Parathyroid adenoma (tissue), 2 donors: Measurements from ENCODE around the gene ZRANB3.
"Not testable (repeated sequence)": the region's sequence is repeated elsewhere in the genome, so short reads cannot be mapped to it uniquely, and the experiment has no call there.

Experiments
- H2AFZ ChIP-seq: fragments of 300-600 bp; sonication (generic); one replicate; pipeline ENCODE4 v1.7.0; 2017; ENCODE audit warnings: antibody characterized with exemption, mild to moderate bottlenecking
- H3K27ac ChIP-seq: fragments of 300-600 bp; sonication (generic); one replicate; pipeline ENCODE4 v1.7.0; 2017
- H3K27me3 ChIP-seq: fragments of 300-600 bp; sonication (generic); one replicate; pipeline ENCODE4 v1.7.0; 2017; ENCODE audit warnings: low read length; ENCODE audit not compliant: control insufficient read depth, insufficient read depth
- H3K36me3 ChIP-seq: fragments of 300-600 bp; sonication (generic); one replicate; pipeline ENCODE4 v1.7.0; 2017; ENCODE audit warnings: low read length; ENCODE audit not compliant: control insufficient read depth, insufficient read depth
- H3K4me1 ChIP-seq: fragments of 300-600 bp; sonication (generic); one replicate; pipeline ENCODE4 v1.7.0; 2017; ENCODE audit warnings: control low read depth
- H3K4me2 ChIP-seq: fragments of 300-600 bp; sonication (generic); one replicate; pipeline ENCODE4 v1.7.0; 2017; ENCODE audit warnings: low read length
- H3K4me3 ChIP-seq: fragments of 300-600 bp; sonication (generic); one replicate; pipeline ENCODE4 v1.7.0; 2017; ENCODE audit warnings: low read depth, low read length
- H3K79me2 ChIP-seq: fragments of 300-600 bp; sonication (generic); one replicate; pipeline ENCODE4 v1.7.0; 2017; ENCODE audit warnings: control low read depth
- H3K9ac ChIP-seq: fragments of 300-600 bp; sonication (generic); one replicate; pipeline ENCODE4 v1.7.0; 2017; ENCODE audit warnings: mild to moderate bottlenecking
- H3K9me3 ChIP-seq: fragments of 300-600 bp; sonication (generic); one replicate; pipeline ENCODE4 v1.7.0; 2017; ENCODE audit warnings: low read length; ENCODE audit not compliant: control insufficient read depth
- TF ChIP-seq, protein P1 (sequence below): fragments of 300-600 bp; sonication (generic); IDR thresholded peaks from one replicate; pipeline ENCODE4 v1.7.0; 2017; ENCODE audit warnings: antibody characterized with exemption, mild to moderate bottlenecking
- donor health status: primary hyperparathyroidism.

Gene ZRANB3

DNA sequence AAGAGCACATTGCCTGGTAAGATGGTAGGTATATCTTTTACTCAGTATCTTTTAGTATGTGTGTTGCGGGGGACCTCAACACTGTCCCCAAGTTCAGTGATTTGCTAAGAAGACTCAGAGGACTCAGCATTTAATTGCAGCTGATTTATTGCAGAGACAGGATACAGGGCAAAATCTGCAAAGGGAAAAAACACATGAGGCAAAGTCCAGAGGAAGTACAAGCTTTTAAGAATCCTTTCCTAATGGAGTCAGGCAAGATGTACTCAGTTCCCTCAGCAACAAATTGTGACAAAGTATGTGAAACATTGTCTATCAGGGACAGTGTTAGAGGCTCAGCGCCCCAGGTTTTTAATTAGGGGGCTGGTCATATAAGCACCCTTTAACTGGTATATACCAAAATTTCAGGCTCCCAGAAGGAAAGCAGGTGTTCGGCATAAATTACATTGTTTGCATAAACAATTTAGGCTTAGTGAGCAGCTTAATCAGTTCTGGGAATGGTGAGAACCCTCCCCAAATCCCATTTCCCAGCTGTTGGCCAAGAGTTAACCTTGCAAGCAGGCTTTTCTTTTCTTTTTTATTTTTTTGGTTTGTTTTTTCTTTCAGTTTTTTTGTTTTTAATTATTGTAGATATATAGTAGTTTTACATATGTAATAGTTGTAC is 437.2 kb downstream of the ZRANB3 start:
- TF ChIP-seq, protein P1, sequence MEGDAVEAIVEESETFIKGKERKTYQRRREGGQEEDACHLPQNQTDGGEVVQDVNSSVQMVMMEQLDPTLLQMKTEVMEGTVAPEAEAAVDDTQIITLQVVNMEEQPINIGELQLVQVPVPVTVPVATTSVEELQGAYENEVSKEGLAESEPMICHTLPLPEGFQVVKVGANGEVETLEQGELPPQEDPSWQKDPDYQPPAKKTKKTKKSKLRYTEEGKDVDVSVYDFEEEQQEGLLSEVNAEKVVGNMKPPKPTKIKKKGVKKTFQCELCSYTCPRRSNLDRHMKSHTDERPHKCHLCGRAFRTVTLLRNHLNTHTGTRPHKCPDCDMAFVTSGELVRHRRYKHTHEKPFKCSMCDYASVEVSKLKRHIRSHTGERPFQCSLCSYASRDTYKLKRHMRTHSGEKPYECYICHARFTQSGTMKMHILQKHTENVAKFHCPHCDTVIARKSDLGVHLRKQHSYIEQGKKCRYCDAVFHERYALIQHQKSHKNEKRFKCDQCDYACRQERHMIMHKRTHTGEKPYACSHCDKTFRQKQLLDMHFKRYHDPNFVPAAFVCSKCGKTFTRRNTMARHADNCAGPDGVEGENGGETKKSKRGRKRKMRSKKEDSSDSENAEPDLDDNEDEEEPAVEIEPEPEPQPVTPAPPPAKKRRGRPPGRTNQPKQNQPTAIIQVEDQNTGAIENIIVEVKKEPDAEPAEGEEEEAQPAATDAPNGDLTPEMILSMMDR, result no peak
- H3K9ac ChIP-seq, result no peak overlapping the region
- H2AFZ ChIP-seq, result no peak overlapping the region
- H3K79me2 ChIP-seq, result peaks cover 7% of the 10 kb centered on the region
- no peaks in the 10 kb centered on the region for H3K36me3 ChIP-seq
- H3K4me1 ChIP-seq, result no peaks in the 10 kb centered on the region
- H3K9me3 ChIP-seq, result no peaks in the 10 kb centered on the region
- H3K4me2 ChIP-seq, result no peak overlapping the region
- H3K27ac ChIP-seq, result no peak overlapping the region
- no peaks in the 10 kb centered on the region for H3K27me3 ChIP-seq
- no peak overlapping the region for H3K4me3 ChIP-seq

DNA sequence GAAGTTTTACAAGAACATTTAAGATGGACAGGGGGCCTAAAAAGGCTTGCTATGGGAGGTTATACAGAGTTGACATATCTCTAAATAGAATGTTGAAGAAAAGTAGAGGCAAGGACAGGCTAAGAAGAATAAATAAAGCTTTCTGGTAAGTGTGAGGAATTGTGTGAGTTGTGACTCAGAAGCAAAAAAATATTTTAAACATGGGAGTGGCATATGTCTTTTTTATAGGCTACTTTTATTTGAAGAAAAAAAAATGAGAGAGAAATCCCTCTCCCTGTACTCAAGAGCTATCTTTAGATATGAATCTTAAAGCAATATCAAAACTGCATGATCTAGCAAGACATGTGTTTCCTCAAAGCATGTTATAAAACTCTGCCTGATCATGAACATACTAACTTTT is 437.8 kb downstream of the ZRANB3 start:
- TF ChIP-seq, protein P1, result no peak
- H3K27me3 ChIP-seq, result no peaks in the 10 kb centered on the region
- no peaks in the 10 kb centered on the region for H3K4me1 ChIP-seq
- no peak overlapping the region for H3K9ac ChIP-seq
- H3K27ac ChIP-seq, result no peak overlapping the region
- no peak overlapping the region for H3K4me2 ChIP-seq
- no peaks in the 10 kb centered on the region for H3K9me3 ChIP-seq
- peaks cover 8% of the 10 kb centered on the region for H3K79me2 ChIP-seq
- no peaks in the 10 kb centered on the region for H3K36me3 ChIP-seq
- H2AFZ ChIP-seq, result no peak overlapping the region
- no peak overlapping the region for H3K4me3 ChIP-seq

DNA sequence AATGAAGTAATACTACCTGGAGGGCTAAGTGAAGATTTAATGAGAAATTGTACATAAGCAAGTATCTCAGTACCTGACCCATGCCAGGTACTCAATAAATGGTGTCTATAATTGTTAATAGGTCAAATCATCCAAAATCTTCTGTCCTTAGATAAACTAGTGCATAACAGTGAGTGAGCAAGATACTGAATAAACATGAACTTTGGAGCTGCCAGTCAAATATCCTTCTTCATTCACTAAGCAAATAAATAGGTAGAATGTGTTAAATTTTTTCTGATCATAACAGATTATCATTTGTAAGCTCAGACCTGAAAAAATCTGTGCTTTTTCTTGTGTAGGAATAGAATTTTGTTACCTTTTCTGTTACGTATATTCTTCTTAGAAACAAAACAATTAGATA is 439.3 kb downstream of the ZRANB3 start:
- H3K4me1 ChIP-seq, result no peaks in the 10 kb centered on the region
- TF ChIP-seq, protein P1, result no peak

DNA sequence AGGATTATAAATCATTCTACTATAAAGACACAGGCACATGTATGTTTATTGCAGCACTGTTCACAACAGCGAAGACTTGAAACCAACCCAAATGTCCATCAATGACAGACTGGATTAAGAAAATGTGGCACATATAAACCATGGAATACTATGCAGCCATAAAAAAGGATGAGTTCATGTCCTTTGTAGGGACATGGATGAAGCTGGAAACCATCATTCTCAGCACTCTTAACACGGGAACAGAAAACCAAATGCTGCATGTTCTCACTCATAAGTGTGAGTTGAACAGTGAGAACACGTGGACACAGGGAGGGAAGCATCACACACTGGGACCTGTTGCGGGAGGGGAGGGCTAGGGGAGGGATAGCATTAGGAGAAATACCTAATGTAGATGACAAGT is 441.4 kb downstream of the ZRANB3 start:
- H3K9me3 ChIP-seq, H3K27me3 ChIP-seq, H3K4me2 ChIP-seq, H3K4me1 ChIP-seq, H3K4me3 ChIP-seq, H3K27ac ChIP-seq, H2AFZ ChIP-seq, H3K36me3 ChIP-seq, H3K9ac ChIP-seq: not testable (repeated sequence)
- H3K79me2 ChIP-seq, result peaks cover 26% of the 10 kb centered on the region

More for the DNA sequence above, 439.3 kb downstream of the ZRANB3 start:
- H3K27ac ChIP-seq, result no peak overlapping the region
- no peak overlapping the region for H3K4me2 ChIP-seq
- H2AFZ ChIP-seq, result no peak overlapping the region
- H3K9ac ChIP-seq, result no peak overlapping the region
- peaks cover 18% of the 10 kb centered on the region for H3K79me2 ChIP-seq
- no peaks in the 10 kb centered on the region for H3K36me3 ChIP-seq
- no peaks in the 10 kb centered on the region for H3K9me3 ChIP-seq
- H3K27me3 ChIP-seq, result no peaks in the 10 kb centered on the region
- no peak overlapping the region for H3K4me3 ChIP-seq
